Measurements from ENCODE around the gene MYH6. TPM values are rescaled to one million over a fixed set of nuclear protein-coding genes. Genes with fewer than 3 reads are reported as not detected.
"Not testable (repeated sequence)": the region's sequence is repeated elsewhere in the genome, so short reads cannot be mapped to it uniquely, and the experiment has no call there.

The MYH6 gene
- total and polyA plus RNA-seq, 3 experiments from 2014 or later = 0.09 TPM; not detected in 2

DNA sequence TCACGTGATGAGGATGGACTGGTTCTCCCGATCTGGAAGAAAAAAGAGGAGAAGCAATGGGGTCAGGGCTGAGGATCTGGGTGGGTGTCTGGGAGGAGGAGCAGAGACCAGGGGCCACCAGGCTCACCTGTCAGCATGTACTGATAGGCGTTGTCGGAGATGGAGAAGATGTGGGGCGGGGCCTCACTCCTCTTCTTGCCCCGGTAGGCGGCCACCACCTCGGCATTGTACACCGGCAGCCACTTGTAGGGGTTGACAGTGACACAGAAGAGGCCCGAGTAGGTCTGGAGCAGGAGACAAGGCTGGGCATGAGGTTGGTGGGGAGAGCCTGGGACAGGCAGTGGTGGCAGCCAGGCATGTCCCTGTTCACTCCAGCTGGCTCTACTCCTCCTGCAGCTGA lies 3.0 kb downstream of the MYH6 start:
- POLR2A ChIA-PET = no interaction called here
- no peak for DNase-seq
- H3K4me3 ChIP-seq (ENCODE audit: low read length) = no peak overlapping the region
- H3K27me3 ChIP-seq (ENCODE audit: insufficient read depth, low read length, poor library complexity, severe bottlenecking) = no peaks in the 10 kb centered on the region
- CTCF ChIA-PET = no interaction called here
- Mint-ChIP-seq H3K9me3 (no peaks in the 10 kb centered on the region), H3K27ac (no peak overlapping the region), H3K36me3 (peaks cover 0 to 2% (median 0%) of the 10 kb centered on the region in 3 donors), H3K4me1 (no peaks in the 10 kb centered on the region), H3K4me3 (no peak overlapping the region), H3K27me3 (peaks cover 5 to 41% of the 10 kb centered on the region in 2 donors)
- H3K9me3 ChIP-seq (ENCODE audit: low read length) = no peaks in the 10 kb centered on the region
- no peak overlapping the region for H3K27ac ChIP-seq (ENCODE audit: low read depth, low read length)
- no peaks in the 10 kb centered on the region for H3K36me3 ChIP-seq (ENCODE audit: insufficient read depth, low read length)
- H3K4me1 ChIP-seq (ENCODE audit: insufficient read depth, low read length) = no peaks in the 10 kb centered on the region

DNA sequence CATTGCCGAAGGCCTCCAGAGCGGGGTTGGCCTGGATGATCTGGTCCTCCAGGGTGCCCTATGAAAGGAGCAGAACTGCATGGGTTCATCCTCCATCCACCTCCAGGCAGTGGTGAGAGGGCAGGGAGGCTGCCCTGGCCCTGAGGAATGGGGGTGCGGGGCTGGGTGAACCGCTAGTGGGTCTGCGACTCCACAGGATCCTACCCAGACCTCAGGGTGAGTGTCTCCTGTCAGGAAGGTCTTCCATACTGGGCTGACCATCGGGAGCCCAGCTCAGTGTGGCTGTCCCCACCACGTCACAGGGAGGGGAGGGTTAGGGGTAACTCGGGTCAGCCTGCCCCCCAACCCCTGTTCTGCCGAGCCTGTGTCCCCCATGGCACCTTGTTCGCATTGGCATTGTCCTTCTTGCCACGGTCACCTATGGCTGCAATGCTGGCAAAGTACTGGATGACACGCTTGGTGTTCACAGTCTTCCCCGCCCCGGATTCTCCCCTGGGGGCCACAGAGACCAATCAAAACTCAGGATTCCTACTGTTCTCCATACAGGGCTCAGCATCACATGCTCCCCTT lies 3.7 kb downstream of the MYH6 start:
- CTCF ChIA-PET = no interaction called here
- Histone ChIP-seq H3K9me3 (ENCODE audit: low read length) (no peaks in the 10 kb centered on the region), H3K4me3 (ENCODE audit: low read length) (no peak overlapping the region), H3K27me3 (ENCODE audit: insufficient read depth, low read length, poor library complexity, severe bottlenecking) (no peaks in the 10 kb centered on the region), H3K36me3 (ENCODE audit: insufficient read depth, low read length) (no peaks in the 10 kb centered on the region), H3K4me1 (ENCODE audit: insufficient read depth, low read length) (no peaks in the 10 kb centered on the region), H3K27ac (ENCODE audit: low read depth, low read length) (no peak overlapping the region)
- DNase-seq = no peak
- peaks cover 0 to 2% (median 0%) of the 10 kb centered on the region in 3 donors for H3K36me3 Mint-ChIP-seq
- no peak overlapping the region for H3K27ac Mint-ChIP-seq
- no peak overlapping the region for H3K4me3 Mint-ChIP-seq
- no peaks in the 10 kb centered on the region for H3K4me1 Mint-ChIP-seq
- no peaks in the 10 kb centered on the region for H3K9me3 Mint-ChIP-seq
- H3K27me3 Mint-ChIP-seq = peaks cover 5 to 41% of the 10 kb centered on the region in 2 donors
- POLR2A ChIA-PET = no interaction called here

DNA sequence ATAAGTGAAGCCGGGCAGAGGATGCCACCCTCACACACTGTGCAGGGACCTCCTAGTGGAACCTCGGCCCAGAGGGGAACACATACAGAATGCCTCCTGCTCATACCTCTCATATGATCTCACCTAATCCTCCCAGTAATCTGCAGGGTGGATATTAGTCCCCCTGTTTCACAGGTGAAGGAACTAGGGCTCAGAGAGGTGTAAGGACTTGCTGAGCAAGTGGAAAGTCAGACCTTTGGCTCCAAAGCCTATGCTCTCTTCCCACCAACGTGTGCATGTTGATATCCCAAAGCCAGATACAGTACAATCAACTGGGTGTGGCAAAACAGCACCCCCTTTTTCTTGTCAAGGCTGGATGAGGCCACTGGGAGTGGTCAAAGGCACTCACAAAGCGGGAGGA lies 4.2 kb downstream of the MYH6 start:
- H3K27me3 Mint-ChIP-seq = peaks cover 5 to 39% of the 10 kb centered on the region in 2 donors
- no peaks in the 10 kb centered on the region for H3K4me1 Mint-ChIP-seq
- H3K27ac Mint-ChIP-seq = no peak overlapping the region
- ChIA-PET CTCF (no interaction called here), POLR2A (no interaction called here)
- H3K27ac ChIP-seq (ENCODE audit: low read depth, low read length) = no peak overlapping the region
- peaks cover 0 to under 1% (median 0%) of the 10 kb centered on the region in 3 donors for H3K36me3 Mint-ChIP-seq
- H3K27me3 ChIP-seq (ENCODE audit: insufficient read depth, low read length, poor library complexity, severe bottlenecking) = no peaks in the 10 kb centered on the region
- H3K9me3 ChIP-seq (ENCODE audit: low read length) = no peaks in the 10 kb centered on the region
- H3K4me1 ChIP-seq (ENCODE audit: insufficient read depth, low read length) = no peaks in the 10 kb centered on the region
- H3K4me3 ChIP-seq (ENCODE audit: low read length) = no peak overlapping the region
- H3K9me3 Mint-ChIP-seq = no peaks in the 10 kb centered on the region
- H3K4me3 Mint-ChIP-seq = no peak overlapping the region
- no peaks in the 10 kb centered on the region for H3K36me3 ChIP-seq (ENCODE audit: insufficient read depth, low read length)
- DNase-seq = no peak

DNA sequence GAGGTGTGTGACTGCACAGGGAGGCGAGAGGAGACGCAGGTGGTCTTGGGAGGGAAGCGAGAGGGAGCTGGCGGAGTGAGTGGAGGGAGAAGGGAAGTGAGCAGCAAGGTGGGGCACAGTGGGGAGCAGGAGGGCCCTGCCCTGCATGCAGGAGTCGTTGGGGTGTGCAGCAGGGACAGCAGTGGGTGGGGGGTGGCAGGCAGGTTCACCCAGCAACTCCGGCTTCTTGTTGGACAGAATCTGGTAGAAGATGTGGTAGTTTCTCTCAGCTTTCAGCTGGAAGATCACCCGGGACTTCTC lies 5.0 kb downstream of the MYH6 start:
- H3K27ac ChIP-seq (ENCODE audit: low read depth, low read length) = no peak overlapping the region
- POLR2A ChIA-PET = no interaction called here
- no peaks in the 10 kb centered on the region for H3K4me1 Mint-ChIP-seq
- no peak overlapping the region for H3K4me3 ChIP-seq (ENCODE audit: low read length)
- H3K27me3 ChIP-seq (ENCODE audit: insufficient read depth, low read length, poor library complexity, severe bottlenecking) = no peaks in the 10 kb centered on the region
- H3K27ac Mint-ChIP-seq = no peak overlapping the region
- H3K27me3 Mint-ChIP-seq = peaks cover 5 to 39% of the 10 kb centered on the region in 2 donors
- no peak for DNase-seq
- no peaks in the 10 kb centered on the region for H3K9me3 Mint-ChIP-seq
- CTCF ChIA-PET = no interaction called here
- no peaks in the 10 kb centered on the region for H3K9me3 ChIP-seq (ENCODE audit: low read length)
- no peak overlapping the region for H3K4me3 Mint-ChIP-seq
- H3K36me3 Mint-ChIP-seq = no peaks in the 10 kb centered on the region
- H3K36me3 ChIP-seq (ENCODE audit: insufficient read depth, low read length) = no peaks in the 10 kb centered on the region
- H3K4me1 ChIP-seq (ENCODE audit: insufficient read depth, low read length) = no peaks in the 10 kb centered on the region

DNA sequence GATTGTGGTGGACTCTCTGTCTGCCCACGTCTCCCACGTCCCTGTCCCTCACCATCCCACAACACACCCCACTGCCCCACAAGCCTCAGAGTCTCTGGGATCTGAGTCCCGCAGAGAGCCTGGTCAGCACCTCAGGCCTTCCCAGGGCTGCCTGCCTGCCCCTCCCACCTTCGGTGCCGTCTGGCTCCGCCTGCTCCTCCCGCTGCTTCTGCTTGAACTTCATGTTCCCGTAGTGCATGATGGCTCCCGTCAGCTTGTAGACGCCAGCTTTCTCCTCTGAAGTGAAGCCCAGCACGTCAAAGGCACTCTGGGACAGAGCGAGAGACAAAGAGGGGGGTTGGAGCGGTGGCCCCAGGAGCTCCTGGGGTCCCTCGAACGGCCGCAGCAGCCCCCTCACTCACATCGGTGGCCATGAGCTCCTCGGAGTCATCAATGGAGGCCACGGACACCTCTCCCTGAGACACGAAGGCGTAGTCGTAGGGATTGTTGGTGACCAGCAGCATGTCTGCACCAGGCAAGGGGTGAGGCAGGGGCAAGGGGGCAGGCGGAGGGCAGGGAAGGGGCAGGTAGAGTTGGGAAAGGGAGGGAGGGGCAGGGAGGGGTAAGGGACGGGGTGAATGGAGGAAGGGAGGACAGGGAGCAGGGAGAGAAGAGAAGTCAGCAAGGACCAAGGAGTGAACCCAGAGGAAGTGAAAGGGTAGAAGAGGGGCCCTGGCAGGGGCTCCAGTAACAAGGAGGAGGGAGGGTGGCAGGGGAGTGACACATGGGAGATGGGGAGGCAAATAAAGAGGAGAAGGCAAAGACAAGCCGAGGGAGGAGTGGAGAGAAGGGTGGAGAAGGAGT lies 5.6 kb downstream of the MYH6 start:
- POLR2A ChIA-PET = no interaction called here

DNA sequence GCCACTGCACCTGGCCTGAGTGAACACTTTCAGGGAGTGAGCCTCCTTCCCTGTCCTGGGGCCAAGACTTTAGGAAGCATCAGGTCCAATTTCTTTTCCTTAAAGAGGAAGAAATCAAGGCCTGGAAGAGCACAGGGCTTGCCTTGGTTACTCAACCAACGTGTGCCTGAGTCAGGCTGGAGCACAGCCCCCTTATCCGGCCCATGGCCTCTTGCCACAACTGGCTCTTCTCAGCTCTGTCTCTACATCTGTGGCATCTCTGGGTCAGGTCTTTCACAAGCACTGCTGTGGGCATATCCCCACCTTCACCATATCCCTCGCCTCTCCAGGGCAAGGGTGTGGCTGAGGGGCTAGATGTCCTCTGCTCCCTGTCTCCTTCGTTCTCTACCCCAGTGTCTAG lies 6.8 kb downstream of the MYH6 start:
- H3K27me3 Mint-ChIP-seq = peaks cover 3 to 30% of the 10 kb centered on the region in 2 donors

More for the DNA sequence above, 5.6 kb downstream of the MYH6 start:
- Histone ChIP-seq H3K4me1 (ENCODE audit: insufficient read depth, low read length) (no peaks in the 10 kb centered on the region), H3K27ac (ENCODE audit: low read depth, low read length) (no peak overlapping the region), H3K9me3 (ENCODE audit: low read length) (no peaks in the 10 kb centered on the region), H3K4me3 (ENCODE audit: low read length) (no peak overlapping the region), H3K27me3 (ENCODE audit: insufficient read depth, low read length, poor library complexity, severe bottlenecking) (no peaks in the 10 kb centered on the region), H3K36me3 (ENCODE audit: insufficient read depth, low read length) (no peaks in the 10 kb centered on the region)
- no peak for DNase-seq
- Mint-ChIP-seq H3K27ac (no peak overlapping the region), H3K4me1 (no peaks in the 10 kb centered on the region), H3K36me3 (no peaks in the 10 kb centered on the region), H3K4me3 (no peak overlapping the region), H3K9me3 (no peaks in the 10 kb centered on the region), H3K27me3 (peaks cover 4 to 36% of the 10 kb centered on the region in 2 donors)
- CTCF ChIA-PET = no interaction called here

DNA sequence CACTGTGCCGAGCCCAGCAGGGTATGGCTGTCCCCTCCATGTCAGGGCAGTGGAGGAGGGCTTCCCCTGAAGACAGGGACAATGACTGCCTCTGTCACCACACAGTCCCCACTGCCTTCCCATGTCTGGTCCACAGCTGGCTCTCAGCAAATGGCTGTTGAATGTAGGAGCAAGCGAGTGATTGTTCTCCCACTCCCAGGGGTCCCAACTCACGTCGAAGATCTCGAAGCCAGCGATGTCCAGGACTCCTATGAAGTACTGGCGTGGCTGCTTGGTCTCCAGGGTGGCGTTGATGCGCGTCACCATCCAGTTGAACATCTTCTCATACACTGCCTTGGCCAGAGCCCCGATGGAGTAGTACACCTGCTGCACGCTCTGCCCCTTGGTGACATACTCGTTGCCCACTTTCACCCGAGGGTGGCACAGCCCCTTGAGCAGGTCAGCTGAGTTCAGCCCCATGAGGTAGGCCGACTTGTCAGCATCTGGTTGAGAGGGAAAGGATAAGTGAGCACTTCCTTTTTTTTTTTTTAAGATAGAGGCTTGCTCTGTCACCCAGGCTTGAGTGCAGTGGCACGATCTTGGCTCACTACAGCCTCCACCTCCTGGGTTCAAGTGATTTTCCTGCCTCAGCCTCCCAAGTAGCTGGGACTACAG lies 7.5 kb downstream of the MYH6 start:
- H3K36me3 Mint-ChIP-seq; H3K9me3 ChIP-seq (ENCODE audit: low read length); H3K4me3 Mint-ChIP-seq; H3K4me1 ChIP-seq (ENCODE audit: insufficient read depth, low read length); H3K27ac Mint-ChIP-seq; H3K4me3 ChIP-seq (ENCODE audit: low read length); H3K9me3 Mint-ChIP-seq; POLR2A ChIA-PET; H3K27me3 ChIP-seq (ENCODE audit: insufficient read depth, low read length, poor library complexity, severe bottlenecking); DNase-seq; H3K36me3 ChIP-seq (ENCODE audit: insufficient read depth, low read length); H3K27ac ChIP-seq (ENCODE audit: low read depth, low read length); H3K4me1 Mint-ChIP-seq: not testable (repeated sequence)
- CTCF ChIA-PET = interaction anchor here (1.1 kb wide), 1 partner anchor 20 kb away, joined by 3 read pairs; no protein-coding TSS in a partner anchor
- peaks cover 3 to 26% of the 10 kb centered on the region in 2 donors for H3K27me3 Mint-ChIP-seq

More for the DNA sequence above, 6.8 kb downstream of the MYH6 start:
- DNase-seq = no peak
- H3K4me3 Mint-ChIP-seq = no peak overlapping the region
- H3K9me3 Mint-ChIP-seq = no peaks in the 10 kb centered on the region
- no peaks in the 10 kb centered on the region for H3K4me1 Mint-ChIP-seq
- ChIA-PET POLR2A (no interaction called here), CTCF (interaction anchor here (1.1 kb wide), 1 partner anchor 21 kb away, joined by 3 read pairs; no protein-coding TSS in a partner anchor)
- Histone ChIP-seq H3K27ac (ENCODE audit: low read depth, low read length) (no peak overlapping the region), H3K27me3 (ENCODE audit: insufficient read depth, low read length, poor library complexity, severe bottlenecking) (no peaks in the 10 kb centered on the region), H3K4me3 (ENCODE audit: low read length) (no peak overlapping the region), H3K36me3 (ENCODE audit: insufficient read depth, low read length) (no peaks in the 10 kb centered on the region), H3K4me1 (ENCODE audit: insufficient read depth, low read length) (no peaks in the 10 kb centered on the region), H3K9me3 (ENCODE audit: low read length) (no peaks in the 10 kb centered on the region)
- H3K36me3 Mint-ChIP-seq = no peaks in the 10 kb centered on the region
- H3K27ac Mint-ChIP-seq = peak overlapping the region in 1 of 8 donors; percentile 5

DNA sequence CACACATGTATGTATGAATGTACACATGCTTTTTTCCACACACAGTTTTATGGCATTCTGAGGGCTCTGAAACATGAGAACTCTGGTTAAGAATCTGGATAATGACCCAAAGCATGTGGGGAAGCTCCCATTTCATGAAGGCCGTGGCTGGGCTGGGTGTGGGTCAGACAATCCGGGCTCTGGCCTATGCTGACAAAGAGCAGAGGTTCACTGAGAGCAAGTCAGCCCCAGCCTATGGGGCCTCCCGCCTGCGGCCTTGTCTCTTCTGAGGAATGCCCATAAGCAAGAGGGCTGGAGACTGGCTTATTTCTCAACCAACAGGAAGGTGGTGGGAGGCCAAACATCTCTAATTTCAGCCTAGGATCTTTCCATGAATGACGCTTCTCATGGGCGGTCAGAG lies 8.5 kb downstream of the MYH6 start:
- Mint-ChIP-seq H3K36me3 (no peaks in the 10 kb centered on the region), H3K4me1 (no peaks in the 10 kb centered on the region), H3K27ac (peak overlapping the region in 1 of 8 donors; percentile 22), H3K27me3 (peaks cover 3 to 25% of the 10 kb centered on the region in 2 donors), H3K9me3 (no peaks in the 10 kb centered on the region), H3K4me3 (no peak overlapping the region)
- ChIA-PET POLR2A (no interaction called here), CTCF (no interaction called here)
- H3K27ac ChIP-seq (ENCODE audit: low read depth, low read length) = no peak overlapping the region
- no peak overlapping the region for H3K4me3 ChIP-seq (ENCODE audit: low read length)
- no peaks in the 10 kb centered on the region for H3K27me3 ChIP-seq (ENCODE audit: insufficient read depth, low read length, poor library complexity, severe bottlenecking)
- no peak for DNase-seq
- no peaks in the 10 kb centered on the region for H3K4me1 ChIP-seq (ENCODE audit: insufficient read depth, low read length)
- H3K36me3 ChIP-seq (ENCODE audit: insufficient read depth, low read length) = no peaks in the 10 kb centered on the region
- no peaks in the 10 kb centered on the region for H3K9me3 ChIP-seq (ENCODE audit: low read length)
